Measurements from ENCODE around the gene CRAT.
A peak's percentile ranks its signal among the peaks of the same experiment; 100 is the strongest.
"Not testable (repeated sequence)": the region's sequence is repeated elsewhere in the genome, so short reads cannot be mapped to it uniquely, and the experiment has no call there.

Gene CRAT

GRCh38 chr9:129138144-129138462 is 27.5 kb upstream of the CRAT start:
- DNase-seq: no peak

- DNase-seq: no peak
These were observed 26.9 kb upstream of the CRAT start for GRCh38 chr9:129137292-129138143.

GRCh38 chr9:129136446-129137035 is 25.9 kb upstream of the CRAT start:
- DNase-seq: no peak

- no peak for DNase-seq
These were observed 24.9 kb upstream of the CRAT start for GRCh38 chr9:129135476-129135875.

- DNase-seq: no peak
These were observed 22.5 kb upstream of the CRAT start for GRCh38 chr9:129133082-129133481.

- DNase-seq: peak; percentile 59
These were observed 20.9 kb upstream of the CRAT start for GRCh38 chr9:129131300-129132145.

GRCh38 chr9:129130791-129131190 is 20.2 kb upstream of the CRAT start:
- DNase-seq: no peak

- DNase-seq: not testable (repeated sequence)
These were observed 19.7 kb upstream of the CRAT start for GRCh38 chr9:129130271-129130670.

GRCh38 chr9:129128689-129129088 is 18.1 kb upstream of the CRAT start:
- no peak for DNase-seq

- DNase-seq: no peak
These were observed 16.4 kb upstream of the CRAT start for GRCh38 chr9:129126749-129127618.

- DNase-seq: peak; percentile 89
These were observed 14.9 kb upstream of the CRAT start for GRCh38 chr9:129125478-129125877.

GRCh38 chr9:129124506-129125069 is 14.0 kb upstream of the CRAT start:
- DNase-seq: no peak

GRCh38 chr9:129122976-129123375 is 12.4 kb upstream of the CRAT start:
- not testable (repeated sequence) for DNase-seq

- DNase-seq: no peak
These were observed 11.5 kb upstream of the CRAT start for GRCh38 chr9:129122133-129122532.

GRCh38 chr9:129121483-129121882 is 10.9 kb upstream of the CRAT start:
- DNase-seq: peak; percentile 14

- no peak for DNase-seq
These were observed 8.2 kb upstream of the CRAT start for GRCh38 chr9:129118799-129119198.

- DNase-seq: no peak
These were observed 3.2 kb upstream of the CRAT start for GRCh38 chr9:129113645-129114304.

- DNase-seq: not testable (repeated sequence)
These were observed 1.9 kb upstream of the CRAT start for GRCh38 chr9:129112526-129112925.

GRCh38 chr9:129111528-129112151 is 1.0 kb upstream of the CRAT start:
- peak; percentile 42 for DNase-seq

GRCh38 chr9:129109952-129110739 is 447 bp downstream of the CRAT start:
- no peak for DNase-seq

- DNase-seq: no peak
These were observed 1.1 kb downstream of the CRAT start for GRCh38 chr9:129109537-129109903.

Data from fibroblast of upper back skin (primary cell).